ENCODE results near the gene MACROD1.
"Not testable (repeated sequence)": the region's sequence is repeated elsewhere in the genome, so short reads cannot be mapped to it uniquely, and the experiment has no call there.

Gene MACROD1

DNA sequence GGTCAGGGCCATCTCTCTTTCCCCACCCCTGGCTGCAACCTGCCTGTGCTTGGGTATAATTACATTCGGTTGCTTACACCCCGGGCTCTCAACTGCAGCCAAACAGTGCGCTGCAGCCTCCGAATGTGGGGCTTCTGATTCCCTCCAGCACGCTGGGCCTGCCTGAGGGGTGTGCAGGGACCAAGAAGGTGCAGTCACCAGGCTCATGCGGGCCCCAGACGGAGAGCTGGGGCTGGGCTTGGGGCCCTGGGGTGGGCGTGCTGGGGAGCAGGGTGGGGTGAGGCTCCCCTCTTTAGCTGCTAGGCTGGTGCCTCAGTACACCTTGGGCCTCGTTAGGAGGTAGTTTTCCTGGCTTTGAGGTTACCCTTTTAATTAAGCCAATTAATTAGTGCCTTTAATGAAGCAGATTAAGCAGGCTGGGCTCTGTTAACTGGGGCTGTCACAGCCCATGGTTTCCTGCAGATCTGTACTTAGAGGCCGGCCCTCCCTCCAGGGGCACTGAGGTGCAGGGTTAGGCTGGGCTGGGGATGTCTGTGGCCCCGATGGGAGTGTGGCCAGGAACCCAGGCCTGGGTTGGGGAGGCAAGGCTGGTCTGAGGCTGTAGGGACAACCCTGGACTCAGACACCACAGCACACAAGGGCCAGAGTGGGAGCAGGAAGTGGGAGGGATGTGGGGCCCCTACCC is 112.8 kb downstream of the MACROD1 start:
- DNase-seq: no peak

DNA sequence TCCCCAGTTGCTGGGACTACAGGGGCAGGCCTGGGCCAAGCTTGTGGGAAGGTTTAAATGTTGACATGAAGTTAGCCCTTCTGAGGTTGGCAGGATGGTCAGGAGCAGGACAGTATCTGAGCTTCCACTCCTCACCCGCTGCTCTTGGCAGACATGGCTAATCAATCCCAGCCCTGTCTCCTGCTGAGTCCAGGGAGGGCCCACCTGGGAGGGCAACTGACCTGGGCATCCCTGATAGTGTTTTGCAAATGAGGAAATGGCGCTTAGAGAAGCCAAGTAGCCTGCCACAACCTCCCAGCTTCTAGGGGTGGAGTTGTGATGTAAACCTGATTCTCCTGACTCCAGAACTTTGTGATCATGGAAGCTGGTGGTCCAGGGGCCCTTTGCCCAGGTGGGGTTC is 113.5 kb downstream of the MACROD1 start:
- DNase-seq: no peak

DNA sequence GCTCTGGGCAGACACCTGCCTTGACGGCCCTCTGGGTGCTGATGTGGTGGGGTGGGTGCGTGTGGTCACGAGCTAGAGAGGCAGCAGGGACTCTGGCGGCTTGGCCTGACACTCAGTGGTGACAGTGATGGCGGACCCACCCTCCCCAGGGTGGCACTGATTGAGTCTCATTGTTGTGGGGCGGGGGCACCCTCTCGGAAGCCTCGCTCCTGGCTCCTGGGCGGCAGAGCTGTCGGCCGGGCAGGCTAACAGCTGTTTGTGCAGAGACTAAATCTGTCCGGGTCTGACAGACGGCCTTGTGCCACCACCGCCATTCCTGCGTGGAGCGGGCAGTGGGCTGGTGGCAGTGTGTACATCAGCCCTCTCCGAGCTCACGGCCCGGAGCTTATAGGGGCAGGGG is 114.6 kb downstream of the MACROD1 start:
- DNase-seq: no peak

DNA sequence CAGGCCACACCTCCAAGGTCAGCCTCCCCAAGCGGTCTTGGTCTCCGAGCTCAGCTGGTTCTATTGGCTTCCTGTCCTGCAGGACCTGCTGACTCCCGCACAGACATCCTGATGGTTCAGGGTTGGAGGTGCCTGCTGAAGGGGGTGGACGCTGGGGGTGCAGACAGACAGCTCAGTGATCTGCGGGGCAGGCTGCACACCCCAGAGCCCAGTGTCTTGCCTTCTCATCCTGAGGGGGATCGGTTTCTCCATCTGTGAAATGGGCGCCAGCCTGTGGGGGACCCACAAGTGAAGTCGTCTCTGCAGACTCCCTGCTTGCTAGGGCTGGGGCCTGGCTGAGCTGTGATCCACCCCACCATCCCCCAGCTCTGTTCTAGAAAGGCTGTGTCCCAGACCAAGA is 116.4 kb downstream of the MACROD1 start:
- no peak for DNase-seq

DNA sequence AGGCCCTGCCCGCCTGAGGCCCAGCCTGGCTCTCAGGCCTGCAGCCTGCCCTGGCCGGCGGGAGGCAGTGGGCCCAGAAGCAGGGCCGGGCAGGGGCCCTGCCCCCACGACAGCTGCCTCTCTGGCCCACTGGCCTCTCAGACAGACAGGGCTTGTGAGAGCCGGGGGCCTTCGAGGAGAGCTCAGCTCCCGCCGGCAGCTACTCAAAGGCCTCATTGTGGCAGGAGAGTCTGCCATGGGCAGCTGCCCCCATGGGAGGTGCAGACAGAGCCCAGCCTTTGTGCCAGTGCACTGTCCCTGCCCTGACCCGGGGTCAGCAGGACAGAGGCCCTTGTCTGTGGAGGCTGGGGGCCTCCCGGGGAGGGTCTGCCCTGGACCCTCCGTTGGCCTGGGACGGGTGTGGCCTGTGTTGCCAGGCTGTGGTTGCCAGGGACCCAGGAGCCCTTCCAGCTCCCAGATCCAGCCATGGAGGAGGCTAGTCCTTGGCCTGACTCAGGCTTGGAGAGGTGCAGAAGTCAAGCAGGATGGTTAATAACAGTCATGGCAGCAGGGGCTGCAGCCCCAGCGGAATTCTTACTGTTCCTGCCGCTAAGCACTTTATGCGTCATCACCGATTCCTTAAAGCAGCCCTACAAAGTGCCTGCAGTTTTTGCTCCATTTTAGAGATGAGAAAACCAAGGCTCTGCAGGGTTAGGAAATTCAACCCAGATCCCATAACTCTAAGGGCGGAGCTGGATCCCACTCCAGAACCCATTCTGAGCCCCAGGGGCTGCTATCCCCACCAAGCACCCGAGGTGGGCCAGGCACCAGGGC is 117.7 kb downstream of the MACROD1 start:
- DNase-seq: no peak

DNA sequence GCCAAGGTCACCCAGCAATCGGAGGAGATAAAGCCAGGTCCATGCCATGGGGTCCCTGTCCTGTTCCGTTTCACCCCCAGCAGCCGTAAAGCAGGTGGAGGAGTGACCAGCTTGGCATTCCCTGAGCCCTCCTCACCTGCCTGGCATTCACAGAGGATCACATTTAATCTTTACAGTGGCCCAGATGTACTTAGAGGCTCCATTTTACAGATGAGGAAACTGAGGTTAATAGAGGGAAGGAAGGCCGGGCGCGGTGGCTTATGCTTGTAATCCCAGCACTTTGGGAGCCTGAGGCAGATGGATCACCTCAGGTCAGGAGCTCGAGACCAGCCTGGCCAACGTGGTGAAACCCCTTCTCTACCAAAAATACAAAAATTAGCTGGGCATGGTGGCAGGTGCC is 118.5 kb downstream of the MACROD1 start:
- DNase-seq: not testable (repeated sequence)

DNA sequence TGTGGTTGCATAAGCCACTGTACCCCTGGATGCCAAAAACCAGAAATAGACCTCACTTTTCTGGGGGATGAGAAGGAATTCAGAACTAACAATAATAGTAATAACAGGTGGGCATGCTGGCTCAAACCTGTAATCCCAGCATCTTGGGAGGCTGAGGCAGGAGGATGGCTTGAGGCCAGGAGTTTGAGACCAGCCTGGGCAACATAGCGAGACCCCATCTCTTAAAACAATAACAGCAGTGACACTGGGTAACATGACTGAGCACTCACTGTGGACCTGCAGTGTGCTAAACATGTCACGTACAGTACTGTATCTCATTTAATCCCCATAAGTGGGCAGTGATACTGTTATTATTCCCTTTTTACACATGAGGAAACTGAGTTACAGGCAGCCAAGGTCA is 120.2 kb downstream of the MACROD1 start:
- DNase-seq: no peak

DNA sequence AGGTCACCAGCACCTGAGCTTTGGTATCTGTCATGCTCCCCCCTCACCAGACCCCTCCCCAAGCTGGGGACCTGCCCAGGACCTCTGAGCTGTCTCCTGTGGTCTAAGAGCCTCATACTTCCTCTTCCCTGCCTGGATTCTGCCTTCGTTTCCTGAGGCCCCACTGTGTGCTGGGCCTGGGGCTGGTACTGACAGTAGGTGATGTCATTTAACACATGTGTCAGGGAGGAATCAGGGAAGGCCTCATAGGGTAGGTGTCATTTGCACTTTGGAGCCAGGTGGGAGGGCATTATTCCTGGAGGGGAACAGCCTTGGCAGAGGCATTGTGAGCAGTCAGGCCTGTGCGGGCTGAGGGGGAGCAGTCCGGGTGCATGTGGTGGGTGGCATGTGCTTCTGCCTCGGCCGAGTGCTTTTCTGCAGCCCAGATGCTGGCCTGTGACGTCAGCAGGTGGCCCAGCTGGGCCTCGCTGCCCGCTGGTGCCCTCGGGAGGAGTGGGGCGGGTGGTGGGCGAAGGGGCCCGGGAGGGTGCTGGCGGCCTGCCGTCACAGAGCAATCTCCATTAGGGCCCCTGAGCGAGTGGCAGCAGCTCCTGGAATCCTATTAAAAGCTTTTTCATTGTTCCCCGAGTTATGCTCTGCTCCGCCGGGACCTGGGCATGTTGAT is 121.1 kb downstream of the MACROD1 start:
- DNase-seq: no peak

DNA sequence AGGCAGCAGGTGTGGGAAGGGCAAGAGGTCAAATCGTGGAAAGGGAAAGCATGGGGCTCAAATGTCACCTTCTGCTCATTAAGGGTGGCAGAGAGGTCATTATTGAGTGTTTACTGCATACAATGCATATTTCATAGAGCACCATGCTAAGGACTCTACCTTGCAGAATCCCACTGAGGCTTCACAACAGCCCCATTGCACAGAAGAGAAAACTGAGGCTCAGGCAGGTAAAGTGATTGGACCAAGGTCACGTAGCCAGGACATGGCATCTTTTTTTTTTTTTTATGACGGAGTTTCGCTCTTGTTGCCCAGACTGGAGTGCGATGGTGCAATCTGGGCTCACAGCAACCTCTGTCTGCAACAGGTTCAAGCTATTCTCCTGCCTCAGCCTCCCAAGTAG is 122.4 kb downstream of the MACROD1 start:
- DNase-seq: no peak

DNA sequence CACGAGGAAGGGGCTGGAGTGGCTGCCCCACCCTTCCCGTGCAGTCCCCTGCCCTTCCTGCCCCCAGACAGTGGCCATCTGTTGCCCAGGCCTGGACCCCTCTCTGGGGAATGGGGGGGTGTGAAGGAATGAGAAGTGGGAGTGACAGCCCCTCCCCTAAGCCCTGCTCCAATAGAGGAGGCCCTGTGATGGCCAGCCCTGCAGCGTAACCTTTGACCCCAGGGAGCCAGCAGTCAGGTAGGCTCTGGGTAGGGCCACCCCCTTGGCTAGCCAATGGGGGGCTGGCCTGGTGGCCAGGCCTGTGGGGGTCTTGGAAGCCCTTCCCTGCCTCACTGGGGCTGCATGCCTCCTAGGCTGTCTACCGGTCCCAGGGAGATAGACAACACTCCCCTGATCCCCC is 123.6 kb downstream of the MACROD1 start:
- no peak for DNase-seq

DNA sequence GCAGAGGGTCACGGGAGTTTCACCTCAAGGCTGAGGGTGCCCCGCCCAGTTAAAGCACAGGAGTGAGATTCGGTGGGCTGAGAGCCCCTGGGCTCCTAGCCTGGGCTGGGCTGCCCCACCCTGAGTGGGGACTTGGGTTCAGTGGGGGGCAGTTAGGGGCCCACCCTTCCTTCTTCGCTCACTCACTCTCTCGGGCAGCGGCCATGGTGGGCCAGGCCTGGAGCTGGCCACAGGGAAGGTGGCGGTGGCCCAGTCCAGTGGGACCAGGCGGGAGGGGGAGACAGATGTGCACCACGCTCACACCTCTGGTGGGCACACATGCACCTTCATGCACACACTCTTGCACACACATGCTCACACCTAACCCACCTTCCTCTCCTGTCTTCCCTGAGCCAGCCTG is 124.1 kb downstream of the MACROD1 start:
- DNase-seq: no peak

DNA sequence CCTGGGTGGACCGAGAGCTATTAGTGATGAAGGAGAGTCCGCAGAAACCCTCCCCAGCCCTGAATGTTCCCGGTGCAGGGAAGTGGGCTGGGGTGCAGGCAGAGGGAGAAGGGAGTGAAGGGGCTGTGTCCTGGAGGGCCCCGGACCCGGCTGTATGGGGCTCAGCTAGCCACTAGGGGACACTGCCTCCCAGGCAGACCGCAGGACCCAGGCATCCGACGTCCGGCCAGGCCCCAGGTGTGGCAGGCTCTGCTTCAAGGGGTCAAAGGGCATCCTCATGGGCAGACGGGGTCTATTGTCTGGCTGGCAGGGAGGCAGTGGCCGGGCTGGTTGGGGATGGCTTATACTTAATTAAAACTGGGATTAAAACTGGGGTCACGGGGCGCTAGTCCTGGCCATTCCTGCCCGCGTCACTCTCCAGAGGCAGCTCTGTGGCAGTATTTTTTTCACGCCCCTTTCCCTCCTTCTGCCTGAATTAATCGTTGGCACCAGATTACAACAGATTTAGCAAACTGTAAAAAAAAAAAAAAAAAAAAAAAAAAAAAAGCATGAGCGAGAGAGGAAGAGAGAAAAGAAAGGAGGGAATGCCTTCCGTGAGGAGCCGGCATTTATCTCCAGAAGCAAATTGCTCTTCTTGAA is 125.1 kb downstream of the MACROD1 start:
- DNase-seq: no peak

DNA sequence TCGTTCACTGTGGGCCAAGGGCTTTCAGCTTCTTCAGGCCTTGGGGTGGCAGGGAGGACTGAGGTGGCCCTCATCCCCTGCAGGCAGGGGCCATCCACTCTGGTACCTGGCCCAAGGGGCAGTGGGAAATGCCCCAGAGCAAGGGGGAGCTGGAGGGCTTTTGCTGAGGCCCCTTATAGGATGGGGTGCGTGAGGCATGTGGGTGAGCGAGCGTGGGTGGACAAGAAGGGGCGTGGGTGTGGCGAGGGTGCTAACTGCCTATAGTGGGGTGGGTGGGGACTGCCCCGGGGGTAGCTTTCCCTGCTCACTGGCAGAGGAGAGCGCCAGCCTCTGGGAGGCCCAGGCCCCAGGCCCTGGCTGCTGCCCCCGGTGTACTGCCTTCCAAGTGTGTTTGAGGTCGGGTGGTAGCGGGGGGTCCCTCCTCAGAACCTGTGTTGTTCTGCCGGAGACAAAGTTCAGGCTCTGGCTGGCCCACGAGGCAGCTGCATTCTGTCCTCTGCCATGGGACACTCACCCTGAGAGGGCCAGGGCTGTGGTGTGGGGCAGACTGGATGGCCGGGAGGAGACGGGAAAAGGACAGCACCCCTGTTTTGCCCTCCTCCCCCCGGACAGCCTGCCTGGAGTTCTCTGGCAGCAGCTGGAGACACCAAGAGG is 126.8 kb downstream of the MACROD1 start:
- no peak for DNase-seq

DNA sequence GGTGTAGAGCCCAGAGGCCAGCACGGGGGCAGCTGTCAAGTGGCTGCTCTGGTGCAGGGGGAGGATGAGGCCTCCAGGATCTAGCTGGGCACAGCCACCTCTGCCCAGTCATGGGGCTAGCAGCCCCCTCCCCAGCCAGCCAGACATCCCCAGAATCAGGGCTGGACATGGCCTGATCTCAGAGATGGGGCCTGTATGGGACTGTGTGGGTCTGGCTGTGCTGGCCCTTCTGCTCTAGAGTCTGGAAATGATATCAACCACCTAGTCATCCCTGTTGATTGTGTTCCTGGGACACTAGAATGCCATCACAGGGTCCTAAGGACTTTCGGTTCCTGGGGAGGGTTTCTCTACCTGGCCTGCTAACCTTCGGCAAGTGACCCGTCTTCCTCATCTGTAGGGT is 127.4 kb downstream of the MACROD1 start:
- no peak for DNase-seq

DNA sequence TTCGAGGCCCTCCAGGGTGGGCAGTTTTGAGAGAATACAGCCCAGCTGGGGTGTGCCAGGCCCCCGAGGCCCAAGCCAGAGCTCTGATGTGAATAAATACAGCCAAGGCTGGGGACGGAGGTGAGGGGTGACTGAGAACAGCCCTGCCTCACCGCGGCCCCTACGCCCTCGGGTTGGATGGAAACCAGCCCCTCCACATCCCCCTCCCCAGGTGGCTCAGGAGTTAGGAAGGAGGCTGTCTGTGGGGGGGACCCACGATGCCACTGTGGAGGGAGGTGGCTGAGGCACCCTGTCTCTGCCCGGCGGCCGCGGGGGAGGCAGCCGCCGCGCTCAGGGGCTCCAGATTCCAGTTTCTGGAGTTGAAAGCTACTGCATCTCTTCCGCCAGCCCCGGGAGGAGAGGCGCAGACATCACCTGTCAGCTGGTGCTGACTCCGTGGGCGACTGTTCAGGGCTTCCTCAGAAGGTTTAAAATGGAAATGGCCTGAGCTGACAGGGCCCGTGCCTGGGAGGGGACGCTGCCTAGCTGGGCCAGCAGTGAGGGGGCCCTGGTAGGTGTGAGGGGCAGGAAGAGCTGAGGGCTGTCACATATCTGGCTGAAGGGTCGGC is 128.8 kb downstream of the MACROD1 start:
- DNase-seq: no peak

DNA sequence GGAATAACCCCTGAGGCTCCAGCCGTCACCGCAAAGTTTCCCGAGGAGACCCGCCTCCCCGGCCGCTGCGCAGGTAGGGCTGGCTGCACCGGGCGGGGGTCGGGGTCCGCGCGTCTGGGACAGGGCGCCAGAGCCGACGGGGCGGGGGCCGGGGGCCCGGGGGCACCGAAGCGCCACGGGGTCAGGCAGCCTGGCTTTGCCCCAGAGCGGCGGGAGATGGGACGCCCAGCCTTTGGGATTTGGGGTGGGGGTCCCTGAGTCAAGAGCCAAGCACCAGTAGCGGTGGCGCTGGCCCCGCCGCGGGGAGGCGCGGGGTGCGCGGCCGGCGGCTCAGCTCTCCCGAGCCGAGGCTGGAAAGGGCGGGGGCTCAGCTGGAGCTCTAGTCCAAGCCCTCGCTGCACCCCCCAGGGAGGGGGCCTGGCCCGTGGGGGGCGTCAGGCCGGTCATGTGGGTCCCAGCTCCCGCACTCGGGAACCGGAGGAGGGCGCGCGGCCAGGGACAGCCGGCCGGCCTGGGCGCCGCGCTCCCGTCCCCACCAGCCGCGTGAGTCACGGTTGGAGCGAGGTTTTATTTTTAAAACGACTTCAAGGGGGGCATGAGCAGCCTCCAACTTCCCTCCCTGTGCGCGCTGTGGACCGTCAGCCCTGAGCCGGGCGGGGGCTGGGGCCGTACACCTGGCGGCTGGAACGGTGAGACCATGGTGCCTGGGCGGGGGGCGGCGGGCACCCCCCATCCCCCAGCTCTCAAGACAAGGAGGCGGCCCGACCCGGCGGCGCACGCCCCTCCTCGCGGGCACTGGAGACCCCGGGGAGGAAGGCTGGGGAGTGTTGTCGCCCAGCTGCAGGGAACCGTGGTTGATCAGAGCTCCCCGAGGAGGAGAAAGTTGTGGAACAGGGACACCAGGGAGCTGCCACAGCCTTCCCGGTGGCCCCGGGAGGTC is 129.6 kb downstream of the MACROD1 start:
- no peak for DNase-seq

DNA sequence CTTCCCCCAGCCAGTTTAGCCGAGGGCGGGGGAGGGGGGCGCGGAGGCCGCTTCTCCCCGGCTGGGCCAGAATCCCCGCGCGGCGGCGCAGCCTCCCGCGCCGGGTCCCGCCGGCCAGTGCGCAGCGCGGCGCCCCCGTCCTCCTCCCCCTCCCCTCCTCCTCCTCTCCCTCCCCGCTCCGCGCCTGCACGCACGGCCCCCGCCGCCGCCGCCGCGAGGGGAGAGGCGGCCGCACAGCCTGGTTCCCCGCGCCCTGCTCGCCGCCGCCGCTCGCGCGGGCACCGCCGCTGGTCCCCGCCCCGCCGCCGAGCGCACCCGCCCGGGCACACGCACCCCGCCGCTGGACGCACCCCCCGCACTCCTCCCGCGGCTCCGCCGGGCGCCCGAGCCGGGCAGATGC is 130.3 kb downstream of the MACROD1 start, which contains the start of gene FLRT1:
FLRT1 (plus strand) TSS at position 356 of the 400 bp plus-strand sequence. CDS start 80,337 bp downstream, outside the sequence.
- DNase-seq: no peak

DNA sequence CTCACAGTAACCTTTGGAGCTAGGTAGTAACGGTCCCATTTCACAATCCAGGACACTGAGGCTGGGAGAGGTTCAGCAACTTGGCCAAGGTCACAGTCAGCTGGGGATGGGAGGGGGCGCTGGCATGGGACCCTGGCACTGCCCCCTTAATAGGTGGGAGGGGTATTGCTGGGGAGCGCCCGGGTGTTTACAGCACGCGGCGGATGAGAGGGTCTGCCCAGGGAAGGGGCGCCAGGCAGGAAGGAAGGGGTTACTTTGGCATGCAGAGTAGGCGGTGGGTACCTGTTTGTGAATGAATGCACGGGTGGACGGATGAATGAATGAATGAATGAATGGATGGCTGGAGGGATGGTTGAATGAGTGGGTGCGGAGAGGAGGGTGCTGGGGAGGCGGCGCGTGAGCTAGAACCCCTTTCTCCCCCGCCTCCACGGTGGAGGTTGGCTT is 130.8 kb downstream of the MACROD1 start:
- DNase-seq: no peak

DNA sequence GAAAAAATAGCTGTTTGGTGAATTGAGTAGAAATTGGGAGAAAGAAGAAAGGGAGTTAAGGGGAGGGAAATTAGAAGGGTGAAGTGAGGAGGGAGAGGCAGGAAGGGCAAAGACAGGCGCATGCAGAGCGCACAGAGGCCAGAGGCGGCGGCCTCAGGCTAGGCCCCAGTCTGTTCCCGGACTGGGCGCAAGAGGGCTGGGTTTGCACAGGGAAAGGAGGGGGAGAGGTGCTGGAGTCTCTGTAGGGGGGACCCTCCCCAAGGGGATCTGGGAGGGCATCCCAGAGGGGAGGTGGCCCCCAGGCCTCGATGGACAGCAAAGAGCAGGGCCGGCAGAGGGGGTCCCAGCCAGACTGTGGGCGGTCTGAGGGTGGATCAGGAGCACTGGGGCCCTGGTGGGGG is 131.5 kb downstream of the MACROD1 start:
- no peak for DNase-seq

DNA sequence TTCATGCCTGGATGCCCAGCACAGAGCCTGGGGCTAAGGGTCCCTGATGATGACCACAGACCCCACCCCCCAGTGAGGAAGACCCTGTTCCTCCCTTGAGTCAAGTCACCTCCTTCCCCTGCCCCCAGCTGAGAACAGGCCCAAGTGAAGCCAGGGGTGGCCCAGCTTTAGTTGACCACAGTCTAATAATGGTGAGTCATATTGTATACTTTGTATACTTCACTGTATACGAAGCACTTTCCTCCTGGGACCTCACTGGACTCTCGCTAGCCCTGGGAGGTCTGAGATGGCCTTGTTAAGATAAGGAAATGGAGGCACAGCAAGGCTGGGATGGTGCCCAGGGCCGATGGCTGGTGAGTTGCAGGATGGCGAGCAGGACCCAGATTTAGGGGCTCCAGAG is 133.9 kb downstream of the MACROD1 start:
- no peak for DNase-seq

DNA sequence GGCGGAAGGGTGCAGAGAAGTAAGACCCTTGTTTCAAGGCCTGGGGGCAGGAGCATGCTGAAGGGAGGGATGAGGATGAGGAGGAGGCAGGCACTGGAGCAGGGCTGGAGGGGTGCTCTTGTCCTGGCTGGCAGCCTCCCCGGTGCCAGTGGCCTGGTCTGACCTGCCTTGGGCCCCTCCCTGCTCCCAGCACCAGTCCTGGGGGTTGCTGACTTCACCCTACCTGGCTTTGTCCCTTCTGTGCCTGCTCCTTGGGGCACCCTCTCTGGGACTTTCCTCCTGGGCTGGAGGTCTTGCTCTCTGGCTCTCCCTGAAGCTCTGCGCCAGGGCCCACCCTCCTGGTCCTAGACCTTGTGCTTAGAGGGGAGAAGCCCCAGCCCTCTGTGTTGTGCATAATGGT is 134.9 kb downstream of the MACROD1 start:
- no peak for DNase-seq
